Femur (tissue), 1 donor: Measurements from ENCODE around the gene MCEE.
"Not testable (repeated sequence)": the region's sequence is repeated elsewhere in the genome, so short reads cannot be mapped to it uniquely, and the experiment has no call there.

Experiments used
- DNase-seq: peaks from one replicate; pipeline ENCODE4 v3.0.0-alpha.2; 2017

MCEE gene

DNA sequence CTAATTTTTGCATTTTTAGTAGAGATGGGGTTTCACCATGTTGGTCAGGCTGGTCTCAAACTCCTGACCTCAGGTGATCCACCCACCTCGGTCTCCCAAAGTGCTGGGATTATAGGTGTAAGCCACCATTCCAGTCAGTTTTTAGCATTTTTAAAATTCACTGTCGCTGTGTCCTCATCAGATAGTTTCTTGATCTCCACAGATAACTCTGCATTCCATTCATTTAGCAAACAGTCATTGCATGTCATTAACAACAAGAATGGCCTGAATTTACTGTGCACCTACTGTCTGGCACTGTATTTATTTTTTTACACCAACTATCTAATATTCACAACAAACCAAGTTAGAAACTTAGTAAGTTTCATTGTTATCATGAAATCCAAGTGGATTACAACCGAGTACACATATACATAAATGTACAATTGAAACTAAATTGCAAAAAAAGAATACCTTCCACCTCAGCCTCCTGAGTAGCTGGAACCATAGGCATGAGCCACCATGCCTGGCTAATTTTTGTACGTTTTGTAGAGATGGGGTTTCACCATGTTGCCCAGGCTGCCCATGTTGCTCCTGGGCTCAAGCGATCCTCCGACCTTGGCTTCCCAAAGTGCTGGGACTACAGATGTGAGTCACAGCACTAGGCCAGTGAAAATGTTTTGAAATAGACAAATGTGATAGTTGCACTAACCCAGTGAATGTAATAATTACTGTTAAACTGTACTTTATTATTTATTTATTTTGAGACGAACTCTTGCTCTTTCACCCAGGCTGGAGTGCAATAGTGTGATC is 4.3 kb downstream of the MCEE start:
- DNase-seq: no peak

DNA sequence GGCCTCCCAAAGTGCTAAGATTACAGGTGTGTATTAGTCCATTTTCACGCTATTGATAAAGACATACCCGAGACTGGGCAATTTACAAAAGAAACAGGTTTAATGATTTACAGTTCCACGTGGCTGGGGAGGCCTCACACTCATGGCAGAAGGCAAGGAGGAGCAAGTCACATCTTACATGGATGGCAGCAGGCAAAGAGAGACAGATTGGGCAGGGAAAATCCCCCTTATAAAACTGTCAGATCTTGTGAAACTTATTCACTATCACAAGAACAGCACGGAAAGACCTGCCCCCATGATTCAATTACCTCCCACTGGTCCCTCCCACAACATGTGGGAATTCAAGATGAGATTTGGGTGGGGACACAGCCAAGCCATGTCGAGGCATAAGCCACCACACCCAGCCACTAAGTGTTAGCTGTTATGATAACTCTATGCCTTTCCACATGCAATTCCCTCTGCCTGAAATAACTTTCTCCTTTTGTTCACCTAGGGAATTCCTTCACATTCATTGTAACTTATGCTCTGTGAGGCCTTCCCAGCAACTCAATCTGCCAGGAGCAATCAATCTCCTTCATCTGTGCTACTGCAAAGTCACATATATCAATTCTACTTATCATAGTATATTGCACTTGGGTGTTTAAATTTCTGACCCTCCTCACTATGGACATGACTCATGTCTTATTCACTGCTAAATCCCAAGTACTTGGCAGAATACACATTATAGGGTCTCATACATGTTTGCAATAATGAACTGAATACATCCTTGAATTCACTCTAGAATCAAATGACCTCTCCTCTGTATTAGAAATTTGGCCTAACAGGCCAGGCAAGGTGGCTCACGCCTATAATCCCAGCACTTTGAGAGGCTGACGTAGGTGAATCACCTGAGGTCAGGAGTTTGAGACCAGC is 7.4 kb downstream of the MCEE start:
- DNase-seq: no peak

GRCh38 chr2:71121479-71121878 is 8.6 kb downstream of the MCEE start:
- no peak for DNase-seq

- DNase-seq: no peak
Observed at GRCh38 chr2:71120195-71120594, 9.8 kb downstream of the MCEE start.

DNA sequence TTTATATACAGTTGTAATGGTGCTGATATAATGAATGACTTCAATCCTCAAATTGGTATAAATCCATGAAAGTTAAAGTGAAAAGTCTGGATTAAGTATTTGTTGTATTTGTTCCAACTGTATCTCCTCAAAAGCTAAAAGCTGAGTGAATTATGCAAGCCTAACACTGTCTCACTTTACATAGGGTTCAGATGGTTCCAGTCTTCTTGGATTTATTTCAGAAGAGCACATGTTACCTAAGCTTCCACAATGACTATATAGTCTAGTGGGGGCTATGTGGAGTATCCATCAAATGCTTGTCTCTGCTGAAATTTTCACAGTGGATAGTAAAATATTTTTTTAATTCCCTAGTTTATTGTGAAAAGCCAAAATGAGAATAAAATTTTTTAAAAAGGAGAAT is 13.0 kb downstream of the MCEE start:
- no peak for DNase-seq

DNA sequence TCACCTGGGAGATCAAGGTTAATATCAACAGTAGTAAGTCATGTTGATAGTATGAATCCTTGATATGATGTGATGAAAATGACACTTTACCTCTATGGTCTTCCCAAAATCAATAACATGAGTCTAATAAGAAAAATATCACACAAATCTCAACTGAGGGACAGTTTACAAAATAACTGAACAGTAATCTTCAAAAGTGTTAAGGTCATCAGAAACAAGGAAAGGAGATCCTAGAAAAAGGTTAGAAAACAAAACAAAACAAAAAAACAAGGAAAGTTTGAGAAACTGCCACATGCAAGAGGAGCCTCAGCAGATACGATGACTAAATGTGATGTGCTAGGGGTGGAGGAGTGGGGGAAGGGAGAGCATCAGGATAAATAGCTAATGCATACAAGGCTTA is 16.2 kb downstream of the MCEE start:
- no peak for DNase-seq

DNA sequence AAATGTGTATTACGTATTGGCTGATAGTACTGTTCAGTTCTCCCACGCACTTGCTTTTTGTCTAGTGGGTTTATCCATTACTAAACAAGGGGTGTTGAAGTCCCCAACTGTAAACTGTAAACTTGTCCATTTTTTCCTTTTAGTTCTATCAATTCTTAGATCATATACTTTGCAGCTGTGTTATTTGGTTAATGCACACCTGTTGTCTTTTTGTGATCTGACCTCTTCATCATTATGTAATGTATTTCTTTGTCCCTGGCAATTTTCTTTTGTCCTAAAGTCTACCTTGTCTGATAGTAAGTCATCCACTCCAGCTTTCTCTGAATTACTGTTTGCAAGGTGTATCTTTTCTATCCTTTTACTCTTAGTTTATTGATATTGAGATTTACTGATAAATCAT is 21.9 kb downstream of the MCEE start:
- no peak for DNase-seq

GRCh38 chr2:71106463-71106862 is 23.6 kb downstream of the MCEE start:
- DNase-seq: not testable (repeated sequence)

- no peak for DNase-seq
Observed at GRCh38 chr2:71103809-71104208, 26.2 kb downstream of the MCEE start.

GRCh38 chr2:71102981-71103681 is 26.9 kb downstream of the MCEE start:
- no peak for DNase-seq

DNA sequence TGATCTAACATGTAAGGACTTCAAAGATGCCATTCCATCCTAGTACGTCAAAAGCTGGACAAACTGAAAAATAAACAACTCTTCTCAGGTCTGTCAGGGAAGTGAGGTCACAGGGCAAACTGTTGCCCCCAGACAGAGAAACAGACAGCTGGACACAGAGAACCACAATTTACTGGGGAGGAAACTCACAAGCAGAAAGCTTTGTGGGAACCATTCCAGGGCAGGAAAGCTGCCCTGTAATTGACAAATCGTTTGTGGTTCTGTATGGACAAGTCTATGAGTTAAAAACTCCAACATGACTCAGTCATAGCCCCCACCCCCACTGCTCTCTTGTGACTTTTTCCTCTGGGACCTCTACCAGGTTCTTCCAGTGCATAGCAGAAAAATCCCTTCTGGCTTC is 28.4 kb downstream of the MCEE start:
- peak; percentile 80 for DNase-seq

DNA sequence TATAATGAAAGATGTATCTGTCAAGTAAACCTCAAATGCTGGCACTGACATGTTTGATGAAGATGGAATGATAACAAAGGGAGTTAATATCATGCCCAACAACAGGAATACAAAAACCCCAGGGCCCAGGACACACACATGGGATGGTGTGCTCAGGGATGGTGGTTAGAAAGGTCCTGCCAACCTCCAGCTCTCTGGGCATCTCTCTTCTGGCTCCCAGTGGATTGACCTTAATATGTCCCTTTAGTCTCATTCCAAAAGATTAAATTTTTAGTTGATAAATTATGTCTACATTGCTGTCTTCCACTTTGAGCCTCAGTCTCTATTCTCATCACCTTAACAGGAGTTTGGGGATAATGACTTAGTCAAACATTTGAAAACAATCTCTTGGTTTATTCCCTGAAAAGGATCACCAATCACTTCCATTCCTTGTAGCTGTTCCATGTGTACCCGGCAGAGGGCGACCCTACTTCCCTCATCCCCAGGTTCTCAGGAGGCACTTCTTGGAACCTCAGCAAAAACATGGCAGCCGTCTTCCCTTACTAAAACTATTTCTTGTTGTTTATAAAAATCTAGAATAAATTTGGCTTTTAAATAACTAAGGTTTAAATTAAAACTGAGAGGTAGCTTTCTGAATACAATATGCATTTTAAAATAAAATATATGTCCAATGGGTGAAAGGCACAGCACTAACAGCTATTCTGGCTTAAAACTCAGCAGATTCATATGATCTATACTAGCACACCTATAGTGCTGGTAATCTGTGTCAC is 29.6 kb downstream of the MCEE start:
- peak; percentile 53 for DNase-seq

DNA sequence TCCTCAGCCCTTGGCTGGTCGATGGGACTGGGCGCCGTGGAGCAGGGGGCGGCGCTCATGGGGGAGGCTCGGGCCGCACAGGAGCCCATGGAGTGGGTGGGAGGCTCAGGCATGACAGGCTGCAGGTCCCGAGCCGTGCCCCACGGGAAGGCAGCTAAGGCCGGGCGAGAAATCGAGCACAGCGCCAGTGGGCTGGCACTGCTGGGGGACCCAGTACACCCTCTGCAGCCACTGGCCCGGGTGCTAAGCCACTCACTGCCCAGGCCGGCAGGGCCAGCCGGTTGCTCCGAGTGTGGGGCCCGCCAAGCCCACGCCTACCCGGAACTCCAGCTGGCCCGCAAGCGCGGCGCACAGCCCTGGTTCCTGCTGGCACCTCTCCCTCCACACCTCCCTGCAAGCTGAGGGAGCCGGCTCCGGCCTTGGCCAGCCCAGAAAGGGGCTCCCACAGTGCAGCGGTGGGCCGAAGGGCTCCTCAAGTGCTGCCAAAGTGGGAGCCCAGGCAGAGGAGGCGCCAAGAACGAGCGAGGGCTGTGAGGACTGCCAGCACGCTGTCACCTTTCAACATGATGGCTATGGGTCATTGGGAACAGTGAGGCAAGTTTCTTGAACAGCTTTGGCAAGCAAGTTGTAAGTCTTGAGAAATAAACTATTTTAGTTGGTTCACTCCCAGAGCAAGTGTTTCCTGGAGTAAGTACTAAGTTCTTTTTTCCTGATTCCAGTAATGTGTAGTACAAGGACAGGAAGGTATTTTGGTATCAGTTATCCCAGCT is 37.4 kb downstream of the MCEE start:
- DNase-seq: not testable (repeated sequence)

DNA sequence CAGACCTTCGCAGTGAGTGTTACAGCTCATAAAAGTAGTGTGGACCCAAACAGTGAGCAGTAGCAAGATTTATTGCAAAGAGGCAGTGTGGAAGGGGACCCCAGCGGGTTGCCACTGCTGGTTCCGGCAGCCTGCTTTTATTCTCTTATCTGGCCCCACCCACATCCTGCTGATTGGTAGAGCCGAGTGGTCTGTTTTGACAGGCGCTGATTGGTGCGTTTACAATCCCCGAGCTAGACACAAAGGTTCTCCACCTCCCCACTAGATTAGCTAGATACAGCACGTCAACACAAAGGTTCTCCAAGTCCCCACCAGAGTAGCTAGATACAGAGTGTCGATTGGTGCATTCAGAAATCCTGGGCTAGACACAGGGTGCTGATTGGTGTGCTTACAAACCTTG is 38.2 kb downstream of the MCEE start:
- DNase-seq: not testable (repeated sequence)

DNA sequence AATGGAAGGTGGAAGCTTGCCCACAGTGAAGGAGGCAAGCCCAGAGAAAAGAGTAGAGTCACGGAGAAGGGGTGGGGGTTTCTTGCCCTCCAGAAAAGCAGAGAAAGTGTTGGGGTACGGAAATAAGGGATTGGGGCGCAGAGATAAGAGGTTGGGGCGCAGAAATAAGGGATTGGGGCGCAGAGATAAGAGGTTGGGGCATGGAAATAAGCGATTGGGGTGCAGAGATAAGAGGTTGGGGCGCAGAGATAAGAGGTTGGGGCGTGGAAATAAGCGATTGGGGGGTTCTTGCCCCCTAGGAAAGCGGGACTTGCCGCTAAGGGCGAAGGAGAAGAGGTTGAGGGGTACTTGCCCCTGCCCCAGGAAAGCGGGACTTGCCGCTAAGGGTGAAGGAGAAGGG is 40.6 kb downstream of the MCEE start:
- not testable (repeated sequence) for DNase-seq

GRCh38 chr2:71085325-71086003 is 44.6 kb downstream of the MCEE start:
- not testable (repeated sequence) for DNase-seq

DNA sequence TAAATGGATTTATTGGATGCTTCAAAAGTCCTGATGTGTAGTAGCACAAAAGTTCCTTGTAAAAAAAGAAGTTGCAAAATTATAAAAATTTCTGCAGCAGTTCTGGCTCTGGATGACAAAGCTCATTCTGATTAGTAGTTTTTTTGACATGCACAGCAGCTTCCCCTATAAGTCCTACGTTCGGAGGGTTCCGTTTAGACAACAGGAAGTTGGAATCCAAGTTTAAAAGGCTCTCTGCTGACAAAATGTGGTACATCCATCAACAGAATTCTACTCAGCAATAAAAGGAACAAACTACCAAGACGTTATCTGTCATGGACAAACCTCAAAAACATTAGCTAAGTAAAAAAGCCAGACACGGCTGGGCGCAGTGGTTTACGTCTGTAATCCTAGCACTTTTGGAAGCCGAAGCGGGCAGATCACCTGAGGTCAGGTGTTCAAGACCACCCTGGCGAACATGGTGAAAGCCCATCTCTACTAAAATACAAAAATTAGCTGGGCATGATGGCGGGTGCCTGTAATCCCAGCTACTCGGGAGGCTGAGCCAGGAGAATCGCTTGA is 46.2 kb downstream of the MCEE start:
- not testable (repeated sequence) for DNase-seq

DNA sequence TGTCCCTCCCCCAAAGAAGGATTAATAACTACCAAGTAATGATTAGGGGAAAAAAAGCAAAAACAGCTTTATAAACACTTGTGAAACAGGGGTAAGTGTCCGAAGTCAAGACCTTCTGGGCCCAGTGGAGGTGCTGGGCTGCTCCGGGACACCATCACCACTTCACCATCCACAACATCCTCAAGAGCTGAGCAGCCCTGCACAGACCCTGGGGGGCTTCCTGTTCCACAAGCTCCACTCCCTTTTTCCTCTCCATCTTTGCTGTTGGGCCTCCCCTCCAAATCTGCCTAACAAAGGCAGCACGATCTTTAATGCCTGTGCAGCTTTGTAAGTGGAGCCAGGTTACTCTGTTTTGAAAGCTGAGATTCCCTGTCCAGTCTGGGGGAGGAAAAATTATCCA is 46.7 kb downstream of the MCEE start:
- DNase-seq: not testable (repeated sequence)

DNA sequence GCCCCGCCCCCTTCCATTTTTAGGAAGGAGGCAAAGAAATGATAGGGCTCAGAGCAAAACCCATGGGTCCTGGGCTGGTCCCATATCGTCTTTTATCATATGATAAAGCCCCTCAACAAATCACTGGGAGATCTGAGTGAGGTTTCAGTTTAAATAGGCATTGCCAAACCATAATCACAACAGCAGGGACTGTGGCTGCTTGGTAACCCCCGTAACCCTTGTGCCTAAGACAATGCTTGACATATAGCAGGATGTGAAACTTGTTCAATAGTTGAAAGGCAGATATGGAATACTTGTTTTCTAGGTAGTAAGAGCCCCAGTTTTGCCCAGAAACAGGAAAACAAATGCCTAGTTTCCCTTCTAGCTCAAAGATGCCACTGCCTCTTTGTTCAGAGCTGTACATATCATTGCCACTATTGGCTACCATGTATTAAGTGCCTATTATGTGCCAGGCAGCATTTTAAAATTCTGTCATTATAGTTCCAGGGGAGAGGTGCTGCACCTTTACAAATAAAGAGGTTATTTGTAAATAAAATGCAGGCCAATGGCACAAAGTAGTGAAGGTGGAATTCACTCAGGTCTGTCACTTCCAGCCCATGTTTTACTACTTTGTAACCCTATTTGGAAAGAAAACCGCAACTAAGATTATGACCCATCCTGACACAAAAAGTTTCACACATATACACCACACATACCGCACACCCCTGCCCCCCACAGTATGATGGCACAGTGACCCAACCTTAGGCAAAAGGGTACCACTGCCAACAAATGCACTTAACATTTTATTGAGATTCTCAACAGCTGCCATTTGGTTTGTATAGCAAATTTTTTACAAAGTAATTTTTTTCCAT is 47.4 kb downstream of the MCEE start:
- no peak for DNase-seq

GRCh38 chr2:71078624-71079023 is 51.4 kb downstream of the MCEE start:
- no peak for DNase-seq
